IMR-90 (cell line): ENCODE data around the gene FOXC2. TPM values are rescaled to one million over a fixed set of nuclear protein-coding genes. Genes with fewer than 3 reads are reported as not detected.

ENCODE experiments used
- ATAC-seq: fragments of 200-7000 bp; cut with Tn5 transposase; 2 replicates; pipeline ENCODE4 v1.9.1; 2020; ENCODE audit warnings: low read depth, mild to moderate bottlenecking, moderate library complexity
- BruUV-seq: library from RNA; stranded (reverse); fragments of 400-500 nt; replicated peaks from 2 replicates; lab custom pipeline; 2021; lab: Mats Ljungman, UMichigan
- CTCF ChIA-PET: fragments of 300-600 bp; formaldehyde crosslinking; extraction: SDS; loops from one replicate; lab custom pipeline; 2021; ENCODE audit warnings: antibody characterized with exemption; lab: Yijun Ruan, JAX
- POLR2A ChIA-PET: fragments of 300-600 bp; sonication (Branson Sonifier 250); formaldehyde crosslinking; loops from one replicate; lab custom pipeline; 2022; ENCODE audit warnings: antibody characterized with exemption; ENCODE audit not compliant: unreplicated experiment; lab: Charles Lee
- DNase-seq: peaks from one replicate; pipeline ENCODE4 v3.0.0; 2013
- H2AFZ ChIP-seq: replicated peaks from 2 replicates; pipeline ENCODE3; 2013; ENCODE audit warnings: low read length, mild to moderate bottlenecking; ENCODE audit not compliant: poor library complexity
- H2AK5ac ChIP-seq: 2 replicates; pipeline ENCODE4 v1.6.1; 2013; ENCODE audit warnings: low read depth, low read length, inconsistent platforms
- H2AK9ac ChIP-seq: replicated peaks from 2 replicates; pipeline ENCODE3; 2013; ENCODE audit warnings: mild to moderate bottlenecking, low read depth, low read length, moderate library complexity; ENCODE audit not compliant: poor library complexity
- H2BK120ac ChIP-seq: 2 replicates; pipeline ENCODE4 v1.6.1; 2013; ENCODE audit warnings: low read depth, low read length, inconsistent platforms
- H2BK15ac ChIP-seq: 3 replicates; pipeline ENCODE4 v1.6.1; 2013; ENCODE audit warnings: low read depth, low read length, inconsistent platforms
- H2BK20ac ChIP-seq: 2 replicates; pipeline ENCODE4 v1.6.1; 2013; ENCODE audit warnings: low read depth, mild to moderate bottlenecking, inconsistent platforms, low read length, moderate library complexity
- H2BK5ac ChIP-seq: 2 replicates; pipeline ENCODE4 v1.6.1; 2013; ENCODE audit warnings: mild to moderate bottlenecking, low read depth, low read length, inconsistent platforms; ENCODE audit not compliant: poor library complexity, severe bottlenecking
- H3K14ac ChIP-seq: replicated peaks from 2 replicates; pipeline ENCODE4 v1.6.1; 2013; ENCODE audit warnings: low read depth, low read length, inconsistent platforms
- H3K18ac ChIP-seq: 2 replicates; pipeline ENCODE4 v1.6.1; 2013; ENCODE audit warnings: low read depth, low read length, control low read depth
- H3K23ac ChIP-seq: 2 replicates; pipeline ENCODE4 v1.6.1; 2013; ENCODE audit warnings: low read depth, low read length, inconsistent platforms
- H3K27ac ChIP-seq: 2 replicates; pipeline ENCODE4 v1.5.1; 2013; ENCODE audit warnings: mild to moderate bottlenecking, control low read depth, low read length; ENCODE audit not compliant: insufficient read depth
- H3K27me3 ChIP-seq: 2 replicates; pipeline ENCODE4 v1.6.1; 2013; ENCODE audit warnings: low read length; ENCODE audit not compliant: control insufficient read depth, insufficient read depth
- H3K36me3 ChIP-seq: 2 replicates; pipeline ENCODE4 v1.6.1; 2013; ENCODE audit warnings: low read length, mixed read lengths; ENCODE audit not compliant: control insufficient read depth, insufficient read depth
- H3K4ac ChIP-seq: 2 replicates; pipeline ENCODE4 v1.6.1; 2013; ENCODE audit warnings: low read depth, low read length, inconsistent platforms
- H3K4me1 ChIP-seq: 2 replicates; pipeline ENCODE4 v1.6.1; 2013; ENCODE audit warnings: low read length, mixed read lengths; ENCODE audit not compliant: control insufficient read depth, insufficient read depth
- H3K4me2 ChIP-seq: 2 replicates; pipeline ENCODE4 v1.6.1; 2013; ENCODE audit warnings: low read depth, mild to moderate bottlenecking, control low read depth, low read length, moderate library complexity
- H3K4me3 ChIP-seq: 2 replicates; pipeline ENCODE4 v1.5.1; 2013; ENCODE audit warnings: low read depth, mild to moderate bottlenecking, control low read depth, low read length, moderate library complexity; ENCODE audit not compliant: insufficient read depth
- H3K56ac ChIP-seq: 2 replicates; pipeline ENCODE4 v1.6.1; 2013; ENCODE audit warnings: low read length, inconsistent platforms; ENCODE audit not compliant: insufficient read depth; ENCODE audit errors: extremely low read depth
- H3K79me1 ChIP-seq, 2 experiments: 2 replicates each; pipeline ENCODE4 v1.6.1; 2013; ENCODE audit warnings: low read length in 2 of 2, inconsistent platforms in 1 of 2, low read depth in 1 of 2
- H3K9ac ChIP-seq: 2 replicates; pipeline ENCODE4 v1.6.1; 2013; ENCODE audit warnings: low read depth, low read length, control low read depth
- H3K9me1 ChIP-seq: 2 replicates; pipeline ENCODE4 v1.6.1; 2013; ENCODE audit warnings: low read length, inconsistent platforms; ENCODE audit not compliant: insufficient read depth
- H3K9me3 ChIP-seq: 2 replicates; pipeline ENCODE4 v1.6.1; 2013; ENCODE audit warnings: low read length; ENCODE audit not compliant: control insufficient read depth, insufficient read depth
- H4K20me1 ChIP-seq: 2 replicates; pipeline ENCODE4 v1.6.1; 2013; ENCODE audit warnings: low read length, inconsistent platforms; ENCODE audit not compliant: insufficient read depth
- H4K5ac ChIP-seq: 2 replicates; pipeline ENCODE4 v1.6.1; 2013; ENCODE audit warnings: mild to moderate bottlenecking, low read depth, low read length, control low read depth
- H4K8ac ChIP-seq, 2 experiments: 2 replicates each; pipeline ENCODE4 v1.6.1; 2013; ENCODE audit warnings: low read depth in 2 of 2, low read length in 2 of 2, control low read depth in 1 of 2, inconsistent platforms in 1 of 2
- H4K91ac ChIP-seq: 2 replicates; pipeline ENCODE4 v1.6.1; 2013; ENCODE audit warnings: low read depth, low read length, inconsistent platforms; ENCODE audit not compliant: insufficient read depth
- ELK1 ChIP-seq: fragments of 150-350 bp; IDR thresholded peaks from 2 replicates; pipeline ENCODE4 v1.6.1; 2016; ENCODE audit warnings: low read depth, mild to moderate bottlenecking, low read length, moderate library complexity, borderline replicate concordance
- MAZ ChIP-seq: IDR thresholded peaks from 2 replicates; pipeline ENCODE4 v1.6.1; 2012; ENCODE audit warnings: low read depth, mild to moderate bottlenecking, low read length, improper control_type of control experiment, moderate library complexity, borderline replicate concordance
- POLR2A ChIP-seq: IDR thresholded peaks from 2 replicates; pipeline ENCODE4 v1.6.1; 2012; ENCODE audit warnings: mild to moderate bottlenecking, low read depth, low read length
- RCOR1 ChIP-seq: IDR thresholded peaks from 2 replicates; pipeline ENCODE4 v1.6.1; 2012; ENCODE audit warnings: mild to moderate bottlenecking, low read length, improper control_type of control experiment; ENCODE audit not compliant: insufficient replicate concordance
- WGBS, 2 experiments: methylation state at CpG; one replicate each; pipeline versions ENCODE4 v1.1.5 to v1.1.7; 2013; ENCODE audit warnings: missing lambda C conversion rate in 2 of 2; ENCODE audit not compliant: insufficient read length in 1 of 2; ENCODE audit errors: extremely low coverage in 2 of 2; 5-methylcytosine and 5-hydroxymethylcytosine counted together
- dilution Hi-C: fragments of 300-500 bp; cut with HindIII; formaldehyde crosslinking; loops from one replicate; pipeline ENCODE4 v1.14.3; 2018; ENCODE audit warnings: low sequenced_read_pairs; ENCODE audit not compliant: unreplicated experiment
- in situ Hi-C: fragments of 300-500 bp; cut with MboI; formaldehyde crosslinking; loops from 3 replicates; pipeline ENCODE4 v1.14.3; 2019; ENCODE audit warnings: low sequenced_read_pairs, inconsistent platforms, mixed read lengths
- intact Hi-C: fragments of 100-400 bp; cut with micrococcal nuclease; formaldehyde crosslinking; loops from 2 replicates; pipeline ENCODE4 v1.10.0; 2022
- polyA plus RNA-seq, 3 experiments: library from polyadenylated mRNA; depleted of rRNA; stranded (reverse); fragments of >200 nt; gene quantifications; 2 replicates each; pipeline ENCODE4 v1.2.3, GENCODE V29; 2012; ENCODE audit warnings: low replicate concordance in 1 of 3
- total RNA-seq: library from RNA; depleted of rRNA; stranded (reverse); fragments of >200 nt; gene quantifications from 2 replicates; pipeline ENCODE4 v1.2.3, GENCODE V29; 2012

Gene FOXC2
- total and polyA plus RNA-seq, 2 of the 4 experiments (the other 2 are of a cell fraction): 0.90 to 6.4 TPM

- ATAC-seq (no peak), DNase-seq (no peak)
- no peak overlapping the region for H2BK20ac ChIP-seq
- H3K4me1 ChIP-seq: peaks cover 14% of the 10 kb centered on the region
- H2BK5ac ChIP-seq: no peak overlapping the region
- H3K14ac ChIP-seq: no peak overlapping the region
- no peak overlapping the region; the same call in 2 of the 3 replicates for H2BK15ac ChIP-seq
- peaks cover 0 to 39% of the 10 kb centered on the region in 2 experiments; a peak in 2 of 4 replicates for H3K79me1 ChIP-seq
- ChIA-PET CTCF (interaction anchor here (1.1 kb wide), 1 partner anchor 449 kb away, joined by 4 read pairs; no protein-coding TSS in a partner anchor), POLR2A (no interaction called here)
- peaks cover 5% of the 10 kb centered on the region for H3K9me1 ChIP-seq
- H3K4me2 ChIP-seq: no peak overlapping the region
- intact Hi-C loops (loop anchor here (5.0 kb wide), 1 partner anchor 504 kb away; no protein-coding TSS in a partner anchor), dilution Hi-C loops (no loop called here), in situ Hi-C loops (no loop called here)
- peaks cover 34% of the 10 kb centered on the region for H4K20me1 ChIP-seq
- no peak overlapping the region for H3K4ac ChIP-seq
- H3K9ac ChIP-seq: no peak overlapping the region
- peak overlapping the region; percentile 37; the same call in 1 of the 2 replicates for H2AK5ac ChIP-seq
- no peak overlapping the region for H3K23ac ChIP-seq
- 90% methylated on average over 17 of the region's 35 CpGs; no CpG with 5 or more reads in 1 of the 2 experiments for WGBS, 2 experiments
- no peak overlapping the region for H4K5ac ChIP-seq
- H2AK9ac ChIP-seq: peak overlapping the region; percentile 43
- no peaks in the 10 kb centered on the region for H3K27me3 ChIP-seq
- H3K36me3 ChIP-seq: peaks cover 17% of the 10 kb centered on the region
- BruUV-seq: no TSS peak
- H4K8ac ChIP-seq: no peak overlapping the region
- no peak overlapping the region for H3K18ac ChIP-seq
- H3K4me3 ChIP-seq: no peak overlapping the region
- H2AFZ ChIP-seq: peak overlapping the region; percentile 23
- no peaks in the 10 kb centered on the region for H3K9me3 ChIP-seq
- no peak overlapping the region for H2BK120ac ChIP-seq
- H3K27ac ChIP-seq: no peak overlapping the region
- TF ChIP-seq ELK1: no peak
- no peak for TF ChIP-seq RCOR1
- peak; percentile 50; the same call in 1 of the 2 replicates for TF ChIP-seq POLR2A
- no peak for TF ChIP-seq MAZ
- H3K56ac ChIP-seq: no peak overlapping the region
- H4K91ac ChIP-seq: no peak overlapping the region
Observed at GRCh38 chr16:86521236-86522197, 45.1 kb upstream of the FOXC2 start.
